ENCODE data around the gene ANXA2. TPM values are rescaled to one million over a fixed set of nuclear protein-coding genes. Genes with fewer than 3 reads are reported as not detected.

Gene ANXA2
- total RNA-seq, 1 donor from 2014 or later: 733 TPM

DNA sequence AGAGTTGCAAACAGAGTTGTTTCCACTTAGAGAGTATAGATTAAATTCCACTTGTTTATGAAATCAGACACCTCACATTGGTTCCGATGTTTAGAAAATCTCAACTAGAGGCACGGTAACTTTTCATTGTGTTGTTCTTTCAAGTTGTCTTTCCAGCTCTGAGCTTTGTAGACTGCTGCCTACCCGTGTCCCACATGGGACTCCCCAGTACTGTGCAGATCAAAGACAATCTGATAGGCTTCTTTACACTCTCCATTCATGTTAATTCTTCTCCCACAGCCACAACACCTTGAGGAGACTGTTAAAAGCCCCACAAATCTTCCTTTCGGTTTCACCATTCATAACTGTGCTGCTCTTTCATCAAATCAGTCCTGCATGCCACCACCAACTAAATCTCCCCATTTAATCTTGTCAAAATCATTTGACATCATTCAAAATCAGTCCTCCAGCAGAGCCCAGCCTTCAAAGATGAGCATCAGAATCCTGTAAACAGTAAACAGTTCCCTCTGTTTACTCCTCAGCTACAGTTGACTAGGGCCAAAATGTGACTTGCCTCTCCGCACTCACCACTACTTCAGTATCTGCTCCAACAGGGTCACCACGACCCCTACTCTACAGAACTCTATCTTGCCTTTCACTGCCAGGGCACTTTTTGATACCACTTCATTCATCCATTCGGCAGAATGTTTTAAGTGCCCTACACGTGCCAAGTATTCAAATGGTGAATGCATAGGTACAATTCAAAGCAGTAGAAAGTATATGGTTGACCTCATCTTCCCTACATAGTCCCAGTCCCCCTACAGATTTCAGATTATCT is 8.3 kb downstream of the ANXA2 start:
- no peak for DNase-seq (ENCODE audit: low spot score)

DNA sequence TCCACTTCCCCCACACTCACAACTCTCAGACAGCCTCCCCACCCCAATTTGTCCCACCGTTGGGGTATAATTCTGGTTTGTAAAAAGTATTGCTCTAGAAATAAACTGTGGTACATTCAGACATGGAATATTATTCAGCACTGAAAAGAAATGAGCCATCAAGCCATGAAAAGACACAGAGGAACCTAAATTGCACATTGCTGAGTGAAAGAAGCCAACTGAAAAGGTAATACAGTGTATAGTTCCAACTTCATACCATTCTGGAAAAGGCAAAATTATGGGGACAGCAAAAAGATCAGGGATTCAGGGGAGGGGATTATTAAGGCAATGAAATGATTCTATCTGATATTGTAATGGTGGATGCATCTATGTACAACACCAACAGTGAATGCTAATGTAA is 10.5 kb downstream of the ANXA2 start:
- no peak for DNase-seq (ENCODE audit: low spot score)

DNA sequence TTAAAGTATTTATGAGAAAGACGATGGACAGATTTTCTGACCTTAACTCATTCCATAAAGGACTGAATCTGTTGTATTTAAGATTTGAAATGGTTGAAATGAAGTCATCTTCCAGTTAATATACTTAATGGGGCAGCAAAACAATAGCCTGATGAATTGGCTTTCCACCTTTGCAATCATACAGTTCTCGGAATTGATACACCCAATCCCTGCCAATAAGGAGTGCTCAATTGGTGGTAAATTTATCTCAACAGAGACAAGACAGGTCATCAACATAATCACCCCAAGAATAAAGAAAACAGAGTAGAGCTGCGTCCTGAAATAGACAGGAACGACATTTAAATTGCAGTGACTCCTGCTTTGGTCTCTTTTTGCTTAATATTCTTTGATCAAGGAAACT is 11.2 kb downstream of the ANXA2 start:
- no peak for DNase-seq (ENCODE audit: low spot score)

DNA sequence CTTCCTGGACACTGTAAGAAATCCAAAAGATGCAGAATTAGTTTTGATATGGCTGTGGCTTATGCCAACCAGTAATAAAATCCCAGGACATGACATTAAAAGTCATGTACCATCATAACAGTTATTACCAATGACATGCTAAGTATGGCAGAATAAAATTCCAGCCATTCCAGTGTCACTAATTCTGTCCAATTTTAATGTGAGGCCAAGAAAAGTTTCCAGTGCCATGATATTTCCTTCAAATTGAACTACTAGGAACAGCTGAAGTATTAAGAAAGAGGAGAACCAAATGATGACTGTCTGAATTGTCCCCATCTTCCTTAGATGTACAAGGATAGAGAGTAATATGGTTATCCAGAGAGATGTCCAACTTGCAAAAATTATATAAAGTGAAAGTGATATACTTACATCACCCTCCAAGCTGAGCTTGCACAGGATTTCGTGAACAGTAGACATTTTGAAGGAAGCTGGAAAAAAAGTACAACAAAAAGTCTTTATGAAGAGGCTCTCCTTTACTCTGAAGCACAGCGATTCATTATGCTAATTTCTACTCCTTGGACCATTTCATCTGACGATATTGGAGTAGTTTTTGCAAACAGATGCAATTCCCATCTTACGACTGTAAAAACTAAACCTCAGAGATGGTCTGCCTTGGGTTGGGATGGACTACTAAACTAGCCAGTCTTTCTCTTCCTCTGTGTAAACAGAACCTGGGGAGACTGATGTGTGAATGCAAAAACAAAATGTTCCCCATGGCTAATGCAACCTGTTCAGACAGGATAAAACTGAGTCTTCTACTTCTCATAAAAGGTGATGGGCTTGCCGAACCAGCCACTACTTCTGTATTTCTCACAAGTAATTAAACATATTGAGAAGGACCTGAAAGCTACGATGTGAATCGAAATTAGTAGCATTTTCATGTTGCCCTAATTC is 11.9 kb downstream of the ANXA2 start:
- DNase-seq (ENCODE audit: low spot score): no peak

DNA sequence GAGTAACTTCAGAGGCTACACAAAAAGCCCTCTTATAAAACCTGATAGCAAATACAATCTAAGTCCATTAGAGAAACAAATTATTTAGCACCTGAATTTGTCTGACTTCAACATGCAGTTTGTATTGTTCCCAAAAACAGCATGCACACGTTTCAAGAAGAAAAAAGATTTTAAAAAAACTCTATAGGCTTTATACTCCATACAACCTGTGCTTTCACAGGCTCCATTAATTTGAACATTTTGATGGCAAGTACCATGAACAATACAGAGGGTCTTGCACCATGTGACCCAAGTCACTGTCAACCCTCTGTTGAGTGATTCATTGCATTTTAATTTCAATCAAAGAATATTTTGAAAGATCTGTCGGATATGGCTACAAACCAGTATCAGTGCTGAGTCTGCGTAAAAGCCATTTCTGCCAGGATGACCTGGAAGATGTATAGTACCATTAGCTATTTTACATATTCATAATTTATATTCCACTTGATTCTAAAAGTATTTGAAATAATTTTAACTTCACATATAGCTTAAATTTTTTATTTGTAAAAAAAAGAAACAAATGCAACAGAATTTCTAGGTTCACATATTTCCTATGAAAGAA is 13.2 kb downstream of the ANXA2 start:
- no peak for DNase-seq (ENCODE audit: low spot score)

DNA sequence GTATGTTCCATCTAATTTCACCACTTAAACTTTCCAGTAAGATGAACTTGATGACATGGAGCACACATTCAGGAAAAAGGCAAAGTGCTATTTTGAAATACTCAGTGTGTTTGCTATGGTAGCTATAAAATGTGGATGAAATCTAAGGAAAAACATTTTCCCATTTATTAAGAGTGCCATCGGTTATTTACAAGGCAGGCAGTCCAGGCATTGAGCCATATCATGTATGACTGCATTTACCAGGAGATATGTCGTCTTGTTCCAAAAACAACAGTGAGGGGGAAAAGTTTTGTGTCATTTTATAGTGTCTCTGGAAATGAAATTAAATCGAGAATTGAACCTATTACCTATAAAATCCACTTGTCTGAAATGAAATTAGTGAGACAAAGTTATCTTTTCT is 13.7 kb downstream of the ANXA2 start:
- no peak for DNase-seq (ENCODE audit: low spot score)

DNA sequence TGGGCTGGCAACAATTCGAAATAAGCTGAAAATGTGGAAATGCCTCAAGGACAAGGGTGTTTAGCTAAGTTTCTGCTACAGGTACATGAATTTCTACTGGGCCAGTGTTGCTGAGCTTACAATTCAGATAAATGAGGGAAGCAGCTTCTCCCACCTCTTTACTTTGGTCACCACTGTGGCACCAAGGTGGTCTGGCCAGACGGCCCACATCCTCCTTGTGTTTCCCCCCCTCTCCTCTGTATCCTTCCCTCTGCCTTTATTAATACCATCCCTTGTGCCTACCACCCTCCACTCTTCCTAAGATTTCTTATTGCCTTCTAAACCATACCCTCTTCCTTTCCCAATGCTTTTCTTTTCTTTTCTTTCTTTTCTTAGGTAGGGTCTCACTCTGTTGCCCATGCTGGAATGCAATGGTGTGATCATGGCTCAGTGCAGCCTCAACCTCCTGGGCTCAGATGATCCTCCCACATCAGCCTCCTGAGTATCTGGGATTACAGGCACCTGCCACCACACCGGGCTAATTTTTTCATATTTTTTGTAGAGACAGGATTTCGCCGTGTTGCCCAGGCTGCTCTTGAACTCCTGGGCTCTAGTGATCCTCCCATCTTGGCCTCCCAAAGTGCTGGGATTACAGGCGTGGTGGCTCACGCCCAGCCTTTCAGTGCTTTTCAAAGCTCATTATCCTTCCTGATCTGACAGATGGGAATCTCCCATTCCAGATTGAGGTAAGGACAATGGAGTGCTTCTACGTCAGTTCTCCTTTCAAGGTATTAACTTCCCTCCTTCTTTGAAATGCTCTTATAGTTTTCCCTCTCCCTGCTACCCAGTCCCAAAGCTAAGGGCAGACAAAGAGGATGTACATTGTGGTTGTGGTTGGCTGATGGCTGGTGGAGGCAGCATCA is 14.8 kb downstream of the ANXA2 start:
- no peak for DNase-seq (ENCODE audit: low spot score)

DNA sequence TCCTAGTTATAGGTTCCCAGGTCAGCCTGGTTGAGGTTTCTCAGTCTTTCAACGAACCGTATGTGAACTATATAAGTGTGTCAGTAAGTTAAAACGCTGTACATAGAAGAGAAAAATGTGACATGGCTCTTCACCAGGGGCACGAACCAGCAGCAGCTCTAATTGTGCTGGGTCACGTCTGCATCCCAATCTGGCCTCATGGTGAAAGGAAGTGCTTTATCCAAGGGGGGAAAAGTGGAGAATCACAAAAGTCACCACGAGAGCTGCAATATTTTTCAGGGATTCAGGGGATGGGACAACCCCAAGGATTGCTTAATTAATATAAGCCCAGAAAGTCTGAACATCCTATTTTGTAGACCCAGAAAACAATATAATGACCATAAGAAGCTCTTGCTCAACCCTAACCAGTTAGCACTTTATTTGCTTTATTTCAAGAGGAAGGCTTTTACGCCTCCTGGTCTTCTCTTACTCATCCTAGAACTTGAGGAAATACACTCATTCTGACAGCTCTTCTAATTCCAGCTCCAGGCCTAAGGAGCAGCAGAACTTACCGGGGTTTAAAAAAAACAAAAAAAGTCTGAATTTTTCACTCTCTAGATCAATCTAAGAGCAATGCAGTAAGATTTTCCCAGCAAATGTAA is 16.5 kb downstream of the ANXA2 start:
- DNase-seq (ENCODE audit: low spot score): no peak

DNA sequence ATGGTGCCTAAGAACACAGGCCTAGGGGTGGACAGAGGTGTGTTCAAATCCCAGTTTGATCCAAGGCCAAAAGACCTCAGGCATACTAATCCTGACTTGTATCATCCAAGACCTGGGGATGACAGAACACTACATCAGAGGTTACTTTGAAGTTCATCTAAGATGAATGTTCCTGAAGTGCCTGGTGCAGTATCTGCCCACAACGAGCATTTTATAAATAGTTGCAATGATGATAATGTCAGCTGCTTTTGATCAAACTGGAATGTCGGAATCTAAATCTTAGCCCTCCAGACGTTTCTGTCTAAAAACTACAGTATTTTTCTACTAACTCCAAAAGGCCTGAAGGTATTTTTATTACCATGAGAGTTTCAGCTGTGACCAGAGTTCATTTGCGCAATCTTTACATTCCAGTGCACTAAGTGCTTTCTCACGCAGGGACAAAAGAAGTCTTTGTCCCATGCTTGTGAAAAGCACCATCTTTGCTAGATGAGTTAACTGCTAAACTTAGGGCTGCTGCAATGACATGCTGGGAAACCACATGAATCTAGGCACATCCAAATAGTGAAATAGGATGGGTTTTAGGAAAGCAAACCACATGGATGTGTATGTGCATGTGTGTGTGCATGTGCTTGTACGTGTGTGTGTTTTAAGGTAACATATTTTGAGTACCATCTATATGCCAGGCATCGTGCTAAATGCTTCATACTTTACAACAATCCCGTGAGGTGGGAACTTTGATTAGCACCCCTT is 18.1 kb downstream of the ANXA2 start:
- no peak for DNase-seq (ENCODE audit: low spot score)

DNA sequence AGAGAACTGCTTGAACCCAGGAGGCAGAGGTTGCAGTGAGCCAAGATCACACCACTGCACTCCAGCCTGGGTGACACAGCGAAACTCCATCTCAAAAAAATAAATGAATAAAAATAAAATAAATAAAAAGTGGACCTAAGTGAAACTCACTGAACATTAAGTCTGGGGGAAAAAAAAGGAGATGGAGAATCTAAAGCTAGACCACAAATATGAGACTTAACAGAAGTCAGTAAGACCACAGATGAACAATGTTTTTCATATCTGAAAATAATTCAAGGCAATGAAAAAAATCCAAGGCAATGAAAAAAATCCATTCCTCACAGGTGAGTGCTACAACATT is 18.6 kb downstream of the ANXA2 start:
- no peak for DNase-seq (ENCODE audit: low spot score)

DNA sequence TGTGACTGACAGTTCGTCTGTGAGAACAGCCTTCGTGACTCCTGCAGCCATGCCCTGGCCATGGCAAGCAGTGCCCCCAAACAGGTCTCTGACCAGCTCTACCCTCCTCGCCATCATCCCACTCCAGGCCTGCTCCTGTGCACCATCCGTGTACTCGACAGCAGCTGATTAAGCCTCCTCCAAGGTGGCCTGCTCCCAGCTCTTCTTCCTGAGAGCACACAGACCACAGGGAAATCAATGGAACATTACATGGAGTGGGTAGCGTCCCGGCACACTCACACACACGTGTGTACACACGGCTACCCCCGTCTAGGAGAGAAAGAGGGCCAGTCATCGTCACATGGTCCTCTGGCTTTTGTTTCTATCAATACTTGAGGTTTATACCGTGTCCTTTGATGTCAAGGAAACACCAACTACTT is 21.1 kb downstream of the ANXA2 start:
- no peak for DNase-seq (ENCODE audit: low spot score)

DNA sequence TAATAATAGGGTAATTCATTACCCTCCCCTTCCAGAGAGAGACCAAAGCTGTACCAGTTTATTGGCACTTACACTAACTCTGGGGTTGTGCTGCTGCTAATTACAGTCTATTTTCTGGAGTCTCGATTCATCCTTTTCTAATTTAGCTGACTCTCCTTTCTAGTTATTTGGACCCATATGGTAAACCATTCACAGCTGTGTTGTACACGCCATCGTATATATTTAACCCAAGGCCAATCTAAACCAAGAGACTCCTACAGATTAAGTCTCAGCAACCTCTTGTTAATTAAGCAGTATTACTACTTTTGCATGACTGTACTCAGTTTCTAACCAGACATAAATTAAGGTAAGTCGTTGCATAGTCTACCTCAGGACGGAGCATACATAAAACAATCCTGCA is 22.5 kb downstream of the ANXA2 start:
- DNase-seq (ENCODE audit: low spot score): no peak

DNA sequence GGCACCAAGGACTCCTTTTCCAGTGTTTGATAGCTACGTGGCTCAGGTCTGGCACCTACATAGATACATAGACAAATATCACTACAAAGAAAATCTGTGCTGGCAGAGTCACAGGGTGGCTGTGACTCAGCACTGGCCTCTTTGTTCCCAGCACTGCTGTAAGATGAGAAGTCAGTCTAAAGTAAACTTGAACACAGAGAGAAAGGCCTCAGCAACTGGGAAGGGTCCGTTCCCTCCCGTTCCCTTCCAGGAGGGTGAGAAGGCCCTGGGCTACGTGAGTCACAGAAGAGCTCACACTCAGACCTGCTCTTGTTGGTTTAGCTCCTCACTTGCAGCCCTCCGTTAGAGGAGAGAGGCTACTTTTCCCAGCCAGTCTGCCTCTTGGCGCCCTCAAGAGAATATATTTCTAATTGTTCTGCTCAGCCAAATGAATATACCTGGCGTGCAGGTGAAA is 23.1 kb downstream of the ANXA2 start:
- DNase-seq (ENCODE audit: low spot score): peak; percentile 78

DNA sequence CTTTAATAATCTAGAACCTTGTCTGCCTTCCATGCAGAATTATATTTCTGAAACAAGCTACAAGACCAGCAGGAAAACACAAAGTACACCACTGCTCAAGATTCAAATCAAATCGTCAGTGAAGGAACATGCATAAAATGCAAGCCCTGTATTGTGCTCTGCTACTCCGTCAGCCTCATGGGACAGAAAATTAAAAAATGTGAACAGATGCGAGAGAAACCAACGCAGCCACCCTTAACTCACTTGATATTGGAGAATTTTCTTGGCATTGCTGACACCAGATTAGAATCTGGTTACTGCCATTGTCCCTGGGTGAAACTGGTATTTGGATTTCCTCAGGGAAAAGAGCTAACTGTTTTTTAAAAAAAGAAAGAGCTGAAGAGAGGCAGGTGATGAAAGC is 23.6 kb downstream of the ANXA2 start:
- DNase-seq (ENCODE audit: low spot score): no peak

DNA sequence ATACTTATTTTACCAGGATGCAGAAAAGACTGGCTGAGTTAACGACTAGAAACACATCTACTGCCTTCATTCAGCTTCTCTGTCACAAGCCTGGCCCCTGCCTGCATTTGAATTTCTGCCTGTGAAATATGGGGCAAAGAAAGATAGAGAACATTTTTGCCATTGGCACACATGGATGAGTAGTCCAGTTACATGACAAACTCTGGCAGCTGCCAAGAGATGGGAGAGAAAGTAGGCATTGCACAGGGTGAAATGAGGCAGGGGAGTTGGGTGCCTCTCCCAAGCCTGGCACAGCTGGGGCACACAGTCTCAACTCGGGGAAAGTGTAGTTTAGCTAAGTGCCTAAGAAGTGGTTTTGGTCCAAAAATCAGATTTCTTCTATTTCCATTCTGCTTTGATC is 24.0 kb downstream of the ANXA2 start:
- no peak for DNase-seq (ENCODE audit: low spot score)

DNA sequence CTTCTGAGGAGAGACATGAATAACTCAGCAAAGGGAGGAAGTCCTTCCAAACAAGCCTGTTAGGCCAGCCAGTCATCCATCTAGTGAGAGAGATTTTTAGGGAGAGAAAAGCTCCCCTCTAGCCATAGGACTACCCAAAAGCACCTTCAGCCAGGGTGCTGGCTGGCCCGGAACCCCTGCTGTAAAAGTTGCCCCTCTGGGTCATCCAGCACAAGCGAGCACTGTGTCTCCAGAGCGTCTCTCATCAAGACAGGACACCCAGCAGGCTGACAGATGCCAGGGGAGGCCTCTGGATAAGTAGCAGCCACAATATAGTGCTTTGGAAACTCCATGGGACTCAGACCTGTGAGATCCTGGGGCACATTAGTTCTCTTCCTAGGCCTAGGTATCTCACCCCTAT is 24.5 kb downstream of the ANXA2 start:
- DNase-seq (ENCODE audit: low spot score): no peak

DNA sequence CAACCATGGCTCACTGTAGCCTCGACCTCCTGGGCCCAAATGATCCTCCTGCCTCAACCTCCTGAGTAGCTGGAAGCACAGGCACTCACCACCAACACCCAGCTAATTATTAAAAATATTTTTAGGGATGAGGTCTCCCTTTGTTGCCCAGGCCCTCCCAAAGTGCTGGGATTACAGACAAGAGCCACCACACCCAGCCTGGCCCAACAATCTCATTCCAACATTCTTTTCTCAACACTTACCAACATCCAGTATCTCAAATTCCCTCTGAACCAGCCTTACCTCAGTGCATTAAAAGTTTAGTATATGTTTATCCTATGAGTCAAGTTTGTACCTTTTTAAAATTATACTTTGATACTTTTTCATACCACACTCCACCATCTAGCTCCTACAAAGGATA is 25.0 kb downstream of the ANXA2 start:
- DNase-seq (ENCODE audit: low spot score): no peak

DNA sequence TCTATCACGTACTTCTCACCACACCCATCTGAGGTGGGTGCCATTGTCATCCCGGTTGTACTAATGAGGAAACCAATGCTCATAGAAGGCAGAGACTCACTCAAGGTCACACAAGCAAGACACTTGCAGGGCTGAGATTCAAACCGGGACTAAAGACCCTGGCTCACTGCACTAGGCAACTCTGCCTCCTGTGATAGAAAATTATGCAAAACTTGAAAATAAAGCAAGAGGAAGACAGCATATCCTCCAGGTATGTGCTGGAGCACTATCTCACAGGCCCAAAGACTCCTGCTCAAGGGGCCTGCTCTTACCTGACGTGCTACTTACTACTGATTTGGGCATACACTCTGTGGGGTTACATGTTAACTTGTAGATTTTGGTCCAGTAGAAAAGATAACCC is 25.6 kb downstream of the ANXA2 start:
- DNase-seq (ENCODE audit: low spot score): no peak

DNA sequence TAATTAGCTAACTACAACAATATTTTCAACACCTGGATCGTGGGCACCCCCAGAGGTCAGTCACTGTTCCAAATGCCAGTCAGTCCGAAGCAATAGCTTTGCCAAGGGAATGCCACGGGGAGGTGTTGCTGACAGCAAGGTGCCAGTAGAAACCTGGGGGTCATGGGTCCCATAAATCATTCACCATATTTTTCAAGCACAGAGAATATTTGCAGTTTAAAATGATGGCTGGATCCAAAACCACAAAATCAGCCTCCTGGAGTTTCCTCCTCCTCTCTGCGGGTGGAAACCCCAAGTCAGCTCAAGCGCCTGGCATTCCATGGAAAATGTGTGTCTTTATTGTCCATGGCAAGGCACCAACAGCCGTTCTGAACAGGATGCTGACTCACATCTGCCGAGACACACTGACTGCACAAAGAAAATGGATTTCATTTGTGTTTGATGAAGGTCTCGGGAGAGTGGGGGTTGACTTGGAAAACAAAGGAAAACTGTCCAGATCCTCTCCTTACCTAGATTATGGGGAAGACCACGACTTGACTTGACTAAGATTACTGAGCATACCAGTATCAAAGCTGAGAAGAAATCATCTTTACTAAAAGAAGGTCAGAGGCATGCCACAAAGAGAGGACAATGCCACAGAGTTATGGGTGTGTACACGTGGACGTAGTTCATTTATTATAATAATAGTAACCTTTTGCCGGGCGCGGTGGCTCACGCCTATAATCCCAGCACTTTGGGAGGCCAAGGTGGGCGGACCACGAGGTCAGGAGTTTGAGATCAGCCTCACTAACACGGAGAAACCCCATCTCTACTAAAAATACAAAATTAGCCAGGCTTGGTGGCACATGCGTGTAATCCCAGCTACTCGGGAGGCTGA is 26.4 kb downstream of the ANXA2 start:
- DNase-seq (ENCODE audit: low spot score): peak; percentile 68

DNA sequence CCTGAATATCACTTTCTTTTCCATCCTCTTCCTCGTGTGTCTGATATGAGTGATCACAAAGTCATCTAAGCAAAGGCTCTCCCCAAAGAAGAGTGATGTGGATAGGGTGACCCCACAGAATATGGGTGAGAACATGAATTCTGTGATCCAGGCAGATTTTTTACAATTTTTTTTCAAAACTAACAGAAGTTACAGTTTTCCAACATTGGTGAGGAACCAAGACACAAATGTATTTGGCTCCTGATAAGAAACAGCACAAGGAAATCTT is 27.0 kb downstream of the ANXA2 start:
- DNase-seq (ENCODE audit: low spot score): no peak
